HepG2 (cell line): Measurements from ENCODE around the gene OSM. TPM values are rescaled to one million over a fixed set of nuclear protein-coding genes. Genes with fewer than 3 reads are reported as not detected.

Experiments
- ARNTL ChIP-seq: sonication (generic); formaldehyde crosslinking; IDR thresholded peaks from 2 replicates; pipeline ENCODE4 v1.4.0; 2020; ENCODE audit warnings: mild to moderate bottlenecking, missing genetic modification reagents
- GATAD1 ChIP-seq: IDR thresholded peaks from 2 replicates; pipeline ENCODE4 v1.6.1; 2016; ENCODE audit warnings: missing genetic modification reagents, missing compliant biosample characterization
- MAFG ChIP-seq: sonication (generic); formaldehyde crosslinking; IDR thresholded peaks from 2 replicates; pipeline ENCODE4 v1.5.1; 2020; ENCODE audit warnings: mild to moderate bottlenecking, missing genetic modification reagents
- MBNL3 ChIP-seq: fragments of 250-450 bp; sonication (Bioruptor Pico); conservative IDR thresholded peaks from 2 replicates; pipeline ENCODE4 v1.8.0; 2022; ENCODE audit warnings: mild to moderate bottlenecking, inconsistent platforms
- NFIB ChIP-seq: sonication (generic); formaldehyde crosslinking; IDR thresholded peaks from 2 replicates; pipeline ENCODE4 v1.9.0; 2021; ENCODE audit warnings: missing genetic modification reagents, mild to moderate bottlenecking, borderline replicate concordance
- PLRG1 ChIP-seq: fragments of 450-650 bp; conservative IDR thresholded peaks from 2 replicates; pipeline ENCODE4 v1.6.1; 2016
- YY1 ChIP-seq: IDR thresholded peaks from 2 replicates; pipeline ENCODE4 v1.6.1; 2011; ENCODE audit warnings: low read length, low read depth, moderate library complexity, mild to moderate bottlenecking; ENCODE audit not compliant: insufficient read depth, insufficient replicate concordance
- ZNF232 ChIP-seq: sonication (generic); formaldehyde crosslinking; IDR thresholded peaks from 2 replicates; pipeline ENCODE4 v1.4.0; 2020; ENCODE audit warnings: missing genetic modification reagents, borderline replicate concordance
- ZNF350 ChIP-seq: sonication (generic); formaldehyde crosslinking; IDR thresholded peaks from 2 replicates; pipeline ENCODE4 v1.4.0; 2020; ENCODE audit warnings: mild to moderate bottlenecking, low read depth, missing genetic modification reagents, borderline replicate concordance
- ZNF44 ChIP-seq: sonication (generic); formaldehyde crosslinking; IDR thresholded peaks from 2 replicates; pipeline ENCODE4 v1.5.1; 2020; ENCODE audit warnings: mild to moderate bottlenecking, missing genetic modification reagents
- ZNF567 ChIP-seq: sonication (generic); formaldehyde crosslinking; IDR thresholded peaks from 2 replicates; pipeline ENCODE4 v1.8.1; 2023; ENCODE audit warnings: mild to moderate bottlenecking, missing genetic modification reagents, borderline replicate concordance
- ZNF768 ChIP-seq: sonication (generic); formaldehyde crosslinking; IDR thresholded peaks from 2 replicates; pipeline ENCODE4 v1.4.0; 2020; ENCODE audit warnings: missing genetic modification reagents
- ZSCAN25 ChIP-seq: sonication (generic); formaldehyde crosslinking; IDR thresholded peaks from 2 replicates; pipeline ENCODE4 v1.8.0; 2022; ENCODE audit warnings: mild to moderate bottlenecking, missing genetic modification reagents
- polyA plus RNA-seq, 8 experiments: library from polyadenylated mRNA; depleted of rRNA in 3 of 8; stranded (reverse) in 7 of 8; unstranded in 1 of 8; fragments of >200 nt; fragmentation: Illumina TruSeq in 4 of 8; extraction: Trizol in 4 of 8; gene quantifications; 2 replicates each; pipeline versions ENCODE4 v1.2.1 to v1.2.3, GENCODE V29; 2011 to 2016; ENCODE audit warnings: low read depth in 4 of 8, missing spikeins in 1 of 8, mixed read lengths in 1 of 8; ENCODE audit not compliant: insufficient read depth in 1 of 8
- total RNA-seq, 5 experiments: library from RNA; depleted of rRNA; stranded (reverse); fragments of >200 nt; fragmentation: Illumina TruSeq; extraction: Trizol; gene quantifications; 2 replicates each; pipeline ENCODE4 v1.2.3, GENCODE V29; 2016; ENCODE audit warnings: low read depth in 1 of 5
- TF ChIP-seq, protein P1 (sequence below): sonication (generic); formaldehyde crosslinking; IDR thresholded peaks from 2 replicates; pipeline ENCODE4 v1.4.0; 2020; ENCODE audit warnings: missing genetic modification reagents
- TF ChIP-seq, protein P2 (sequence below): sonication (generic); formaldehyde crosslinking; conservative IDR thresholded peaks from 2 replicates; pipeline ENCODE4 v1.5.0; 2020; ENCODE audit warnings: missing genetic modification reagents
- TF ChIP-seq, protein P3 (sequence below): sonication (generic); formaldehyde crosslinking; IDR thresholded peaks from 2 replicates; pipeline ENCODE4 v1.5.1; 2020; ENCODE audit warnings: mild to moderate bottlenecking, missing genetic modification reagents
- TF ChIP-seq, protein P4 (sequence below): sonication (generic); formaldehyde crosslinking; IDR thresholded peaks from 2 replicates; pipeline ENCODE4 v1.4.0; 2020; ENCODE audit warnings: mild to moderate bottlenecking, missing genetic modification reagents

OSM gene
- total and polyA plus RNA-seq, 2 of the 13 experiments (the other 11 are each of a cell fraction or from before 2014, with no cell fraction given), result not detected

DNA sequence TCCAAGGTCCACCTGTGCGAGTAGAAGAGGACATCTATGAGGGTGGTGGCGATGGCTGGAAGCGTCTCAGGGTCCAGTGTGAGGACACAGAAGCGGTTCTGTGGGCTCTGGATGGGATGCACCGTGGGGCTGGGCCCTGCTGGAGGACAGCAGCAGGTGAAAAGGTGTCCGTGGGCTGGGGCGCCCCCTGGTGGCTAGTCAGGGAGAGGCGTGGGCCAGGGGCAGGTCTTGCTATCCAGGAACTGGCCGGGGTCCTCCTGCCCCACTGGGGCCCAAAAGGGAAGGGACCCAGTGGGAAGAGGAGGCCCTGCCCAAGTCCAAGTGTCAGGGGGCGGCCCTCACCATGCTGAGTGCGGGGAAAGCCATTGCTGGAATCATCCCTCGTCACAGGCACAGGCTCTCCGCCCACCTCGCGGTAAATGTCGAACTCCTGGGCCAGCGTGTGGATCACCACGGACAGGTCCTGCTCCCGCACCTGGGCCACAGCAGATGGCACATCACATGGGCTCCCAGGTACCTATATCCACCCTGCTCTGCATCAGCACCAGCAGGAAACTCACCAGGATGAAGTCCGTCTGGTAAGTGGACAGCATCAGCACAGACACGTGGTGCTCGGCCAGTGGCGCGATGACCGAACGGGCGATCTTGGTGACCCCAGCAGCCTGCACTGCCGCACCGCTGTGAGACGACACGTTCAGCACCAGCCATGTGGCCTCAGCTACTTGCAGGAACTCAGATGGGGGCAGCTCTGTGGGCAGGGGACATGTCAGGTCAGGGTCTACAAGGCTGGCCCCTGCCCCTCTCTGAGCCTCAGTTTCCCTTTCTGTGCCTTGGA is 20.4 kb upstream of the OSM start (continued):
- TF ChIP-seq, protein P1, sequence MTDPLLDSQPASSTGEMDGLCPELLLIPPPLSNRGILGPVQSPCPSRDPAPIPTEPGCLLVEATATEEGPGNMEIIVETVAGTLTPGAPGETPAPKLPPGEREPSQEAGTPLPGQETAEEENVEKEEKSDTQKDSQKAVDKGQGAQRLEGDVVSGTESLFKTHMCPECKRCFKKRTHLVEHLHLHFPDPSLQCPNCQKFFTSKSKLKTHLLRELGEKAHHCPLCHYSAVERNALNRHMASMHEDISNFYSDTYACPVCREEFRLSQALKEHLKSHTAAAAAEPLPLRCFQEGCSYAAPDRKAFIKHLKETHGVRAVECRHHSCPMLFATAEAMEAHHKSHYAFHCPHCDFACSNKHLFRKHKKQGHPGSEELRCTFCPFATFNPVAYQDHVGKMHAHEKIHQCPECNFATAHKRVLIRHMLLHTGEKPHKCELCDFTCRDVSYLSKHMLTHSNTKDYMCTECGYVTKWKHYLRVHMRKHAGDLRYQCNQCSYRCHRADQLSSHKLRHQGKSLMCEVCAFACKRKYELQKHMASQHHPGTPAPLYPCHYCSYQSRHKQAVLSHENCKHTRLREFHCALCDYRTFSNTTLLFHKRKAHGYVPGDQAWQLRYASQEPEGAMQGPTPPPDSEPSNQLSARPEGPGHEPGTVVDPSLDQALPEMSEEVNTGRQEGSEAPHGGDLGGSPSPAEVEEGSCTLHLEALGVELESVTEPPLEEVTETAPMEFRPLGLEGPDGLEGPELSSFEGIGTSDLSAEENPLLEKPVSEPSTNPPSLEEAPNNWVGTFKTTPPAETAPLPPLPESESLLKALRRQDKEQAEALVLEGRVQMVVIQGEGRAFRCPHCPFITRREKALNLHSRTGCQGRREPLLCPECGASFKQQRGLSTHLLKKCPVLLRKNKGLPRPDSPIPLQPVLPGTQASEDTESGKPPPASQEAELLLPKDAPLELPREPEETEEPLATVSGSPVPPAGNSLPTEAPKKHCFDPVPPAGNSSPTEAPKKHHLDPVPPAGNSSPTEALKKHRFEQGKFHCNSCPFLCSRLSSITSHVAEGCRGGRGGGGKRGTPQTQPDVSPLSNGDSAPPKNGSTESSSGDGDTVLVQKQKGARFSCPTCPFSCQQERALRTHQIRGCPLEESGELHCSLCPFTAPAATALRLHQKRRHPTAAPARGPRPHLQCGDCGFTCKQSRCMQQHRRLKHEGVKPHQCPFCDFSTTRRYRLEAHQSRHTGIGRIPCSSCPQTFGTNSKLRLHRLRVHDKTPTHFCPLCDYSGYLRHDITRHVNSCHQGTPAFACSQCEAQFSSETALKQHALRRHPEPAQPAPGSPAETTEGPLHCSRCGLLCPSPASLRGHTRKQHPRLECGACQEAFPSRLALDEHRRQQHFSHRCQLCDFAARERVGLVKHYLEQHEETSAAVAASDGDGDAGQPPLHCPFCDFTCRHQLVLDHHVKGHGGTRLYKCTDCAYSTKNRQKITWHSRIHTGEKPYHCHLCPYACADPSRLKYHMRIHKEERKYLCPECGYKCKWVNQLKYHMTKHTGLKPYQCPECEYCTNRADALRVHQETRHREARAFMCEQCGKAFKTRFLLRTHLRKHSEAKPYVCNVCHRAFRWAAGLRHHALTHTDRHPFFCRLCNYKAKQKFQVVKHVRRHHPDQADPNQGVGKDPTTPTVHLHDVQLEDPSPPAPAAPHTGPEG (CRISPR knock-in tag), result no peak
- no peak for TF ChIP-seq GATAD1 (CRISPR knock-in tag)
- TF ChIP-seq, protein P2, sequence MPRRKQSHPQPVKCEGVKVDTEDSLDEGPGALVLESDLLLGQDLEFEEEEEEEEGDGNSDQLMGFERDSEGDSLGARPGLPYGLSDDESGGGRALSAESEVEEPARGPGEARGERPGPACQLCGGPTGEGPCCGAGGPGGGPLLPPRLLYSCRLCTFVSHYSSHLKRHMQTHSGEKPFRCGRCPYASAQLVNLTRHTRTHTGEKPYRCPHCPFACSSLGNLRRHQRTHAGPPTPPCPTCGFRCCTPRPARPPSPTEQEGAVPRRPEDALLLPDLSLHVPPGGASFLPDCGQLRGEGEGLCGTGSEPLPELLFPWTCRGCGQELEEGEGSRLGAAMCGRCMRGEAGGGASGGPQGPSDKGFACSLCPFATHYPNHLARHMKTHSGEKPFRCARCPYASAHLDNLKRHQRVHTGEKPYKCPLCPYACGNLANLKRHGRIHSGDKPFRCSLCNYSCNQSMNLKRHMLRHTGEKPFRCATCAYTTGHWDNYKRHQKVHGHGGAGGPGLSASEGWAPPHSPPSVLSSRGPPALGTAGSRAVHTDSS (CRISPR knock-in tag), result no peak
- TF ChIP-seq, protein P3, sequence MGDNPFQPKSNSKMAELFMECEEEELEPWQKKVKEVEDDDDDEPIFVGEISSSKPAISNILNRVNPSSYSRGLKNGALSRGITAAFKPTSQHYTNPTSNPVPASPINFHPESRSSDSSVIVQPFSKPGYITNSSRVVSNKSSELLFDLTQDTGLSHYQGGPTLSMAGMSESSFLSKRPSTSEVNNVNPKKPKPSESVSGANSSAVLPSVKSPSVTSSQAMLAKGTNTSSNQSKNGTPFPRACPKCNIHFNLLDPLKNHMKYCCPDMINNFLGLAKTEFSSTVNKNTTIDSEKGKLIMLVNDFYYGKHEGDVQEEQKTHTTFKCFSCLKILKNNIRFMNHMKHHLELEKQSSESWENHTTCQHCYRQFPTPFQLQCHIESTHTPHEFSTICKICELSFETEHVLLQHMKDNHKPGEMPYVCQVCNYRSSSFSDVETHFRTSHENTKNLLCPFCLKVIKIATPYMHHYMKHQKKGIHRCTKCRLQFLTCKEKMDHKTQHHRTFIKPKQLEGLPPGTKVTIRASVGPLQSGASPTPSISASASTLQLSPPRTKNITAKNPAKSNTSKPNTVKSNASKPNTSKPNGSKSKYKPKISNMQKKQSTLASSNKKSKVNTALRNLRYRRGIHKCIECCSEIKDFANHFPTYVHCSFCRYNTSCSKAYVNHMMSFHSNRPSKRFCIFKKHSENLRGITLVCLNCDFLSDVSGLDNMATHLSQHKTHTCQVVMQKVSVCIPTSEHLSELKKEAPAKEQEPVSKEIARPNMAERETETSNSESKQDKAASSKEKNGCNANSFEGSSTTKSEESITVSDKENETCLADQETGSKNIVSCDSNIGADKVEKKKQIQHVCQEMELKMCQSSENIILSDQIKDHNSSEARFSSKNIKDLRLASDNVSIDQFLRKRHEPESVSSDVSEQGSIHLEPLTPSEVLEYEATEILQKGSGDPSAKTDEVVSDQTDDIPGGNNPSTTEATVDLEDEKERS, result no peak
- TF ChIP-seq YY1, result no peak
- 0 out of 2 replicates have a peak, but pooled peaks have one; percentile 23 for TF ChIP-seq MAFG (CRISPR knock-in tag)
- 0 out of 2 replicates have a peak, but pooled peaks have one; percentile 12 for TF ChIP-seq ZNF768
- no peak; the same call in 1 of the 2 replicates for TF ChIP-seq ZNF350 (CRISPR knock-in tag)
- no peak for TF ChIP-seq NFIB
- TF ChIP-seq ZNF44 (CRISPR knock-in tag), result no peak
- TF ChIP-seq, protein P4, sequence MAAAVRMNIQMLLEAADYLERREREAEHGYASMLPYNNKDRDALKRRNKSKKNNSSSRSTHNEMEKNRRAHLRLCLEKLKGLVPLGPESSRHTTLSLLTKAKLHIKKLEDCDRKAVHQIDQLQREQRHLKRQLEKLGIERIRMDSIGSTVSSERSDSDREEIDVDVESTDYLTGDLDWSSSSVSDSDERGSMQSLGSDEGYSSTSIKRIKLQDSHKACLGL (CRISPR knock-in tag), result no peak
- TF ChIP-seq ZNF567 (CRISPR knock-in tag), result no peak
- no peak for TF ChIP-seq MBNL3 (CRISPR knock-in tag)
- no peak for TF ChIP-seq ZNF232 (CRISPR knock-in tag)
- no peak for TF ChIP-seq ARNTL (CRISPR knock-in tag)
- TF ChIP-seq PLRG1, result no peak
- no peak for TF ChIP-seq ZSCAN25 (CRISPR knock-in tag)
